Effector memory CD4-positive, alpha-beta T cell (primary cell): ENCODE measurements around the gene H2AZ1.
A peak's percentile ranks its signal among the peaks of the same experiment; 100 is the strongest.

Experiments
- DNase-seq, 3 donors: peaks; one replicate each; pipeline ENCODE4 v3.0.0-alpha.2; 2020
- H3K27ac ChIP-seq: 2 replicates; pipeline ENCODE4 v1.7.0; 2013; ENCODE audit warnings: mild to moderate bottlenecking, low read length, moderate library complexity; ENCODE audit not compliant: insufficient read depth, poor library complexity, severe bottlenecking
- H3K27me3 ChIP-seq: replicated peaks from 2 replicates; pipeline ENCODE4 v1.7.0; 2013; ENCODE audit warnings: mild to moderate bottlenecking, low read length; ENCODE audit not compliant: insufficient read depth, control insufficient read depth, poor library complexity, severe bottlenecking
- H3K36me3 ChIP-seq: 2 replicates; pipeline ENCODE4 v1.7.0; 2013; ENCODE audit warnings: mild to moderate bottlenecking, low read length, moderate library complexity; ENCODE audit not compliant: control insufficient read depth, insufficient read depth
- H3K4me1 ChIP-seq: 2 replicates; pipeline ENCODE4 v1.7.0; 2013; ENCODE audit warnings: low read length, mild to moderate bottlenecking; ENCODE audit not compliant: control insufficient read depth, insufficient read depth, poor library complexity, severe bottlenecking
- H3K4me3 ChIP-seq: 2 replicates; pipeline ENCODE4 v1.7.0; 2013; ENCODE audit warnings: low read length, low read depth, mild to moderate bottlenecking; ENCODE audit not compliant: insufficient read depth, poor library complexity, severe bottlenecking
- H3K9me3 ChIP-seq: 2 replicates; pipeline ENCODE4 v1.7.0; 2013; ENCODE audit warnings: mild to moderate bottlenecking, low read length, moderate library complexity; ENCODE audit not compliant: control insufficient read depth

The H2AZ1 gene

DNA sequence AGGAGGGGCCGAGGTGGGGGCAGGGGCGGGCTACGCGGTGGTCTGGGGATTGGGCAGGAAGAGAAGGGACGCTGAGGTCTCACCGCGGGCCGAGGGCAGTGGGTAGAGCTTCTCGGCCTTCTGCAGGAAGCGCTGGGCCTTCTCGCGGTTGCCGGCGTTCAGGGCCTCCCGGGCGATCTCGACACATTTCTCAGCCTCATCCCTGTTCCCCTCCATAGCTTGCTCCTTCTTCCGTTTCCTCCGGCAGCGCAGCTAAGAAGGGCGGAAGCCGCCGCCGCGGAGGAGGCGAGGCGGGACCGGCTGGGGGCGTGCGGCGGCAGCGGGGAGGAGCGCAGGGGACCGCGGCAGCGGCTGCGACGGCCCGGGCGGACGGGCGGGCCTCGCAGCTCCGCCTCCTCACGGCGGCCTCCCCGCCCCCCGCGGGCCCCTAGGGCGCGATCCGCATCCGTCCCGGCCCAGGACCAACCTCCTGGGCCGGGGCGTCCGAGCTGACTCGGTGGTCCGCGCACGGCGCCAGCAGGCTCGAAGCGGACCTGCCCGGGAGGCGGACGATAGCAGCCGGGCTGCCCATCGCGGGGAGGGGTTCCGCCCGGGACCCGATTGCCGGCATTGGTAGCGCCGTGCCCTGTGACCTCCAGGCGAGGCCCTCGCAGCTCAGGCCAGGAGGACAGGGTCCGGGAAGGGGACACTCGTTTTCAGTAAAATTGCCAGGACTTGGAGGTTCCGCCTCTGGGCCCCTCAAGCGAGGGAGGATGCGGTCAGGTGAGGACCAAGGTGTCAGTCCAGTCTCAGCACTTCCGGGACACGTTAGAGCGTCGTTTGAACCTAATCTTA is 3.5 kb downstream of the H2AZ1 start, which contains the start of gene DNAJB14:
Gene DNAJB14 (minus strand): TSS at position 263 of the 834 bp plus-strand sequence. CDS start 47 bp downstream, at position 216.
- H3K36me3 ChIP-seq, result peaks cover 6% of the 10 kb centered on the region
- H3K4me1 ChIP-seq, result peaks cover 34% of the 10 kb centered on the region

DNA sequence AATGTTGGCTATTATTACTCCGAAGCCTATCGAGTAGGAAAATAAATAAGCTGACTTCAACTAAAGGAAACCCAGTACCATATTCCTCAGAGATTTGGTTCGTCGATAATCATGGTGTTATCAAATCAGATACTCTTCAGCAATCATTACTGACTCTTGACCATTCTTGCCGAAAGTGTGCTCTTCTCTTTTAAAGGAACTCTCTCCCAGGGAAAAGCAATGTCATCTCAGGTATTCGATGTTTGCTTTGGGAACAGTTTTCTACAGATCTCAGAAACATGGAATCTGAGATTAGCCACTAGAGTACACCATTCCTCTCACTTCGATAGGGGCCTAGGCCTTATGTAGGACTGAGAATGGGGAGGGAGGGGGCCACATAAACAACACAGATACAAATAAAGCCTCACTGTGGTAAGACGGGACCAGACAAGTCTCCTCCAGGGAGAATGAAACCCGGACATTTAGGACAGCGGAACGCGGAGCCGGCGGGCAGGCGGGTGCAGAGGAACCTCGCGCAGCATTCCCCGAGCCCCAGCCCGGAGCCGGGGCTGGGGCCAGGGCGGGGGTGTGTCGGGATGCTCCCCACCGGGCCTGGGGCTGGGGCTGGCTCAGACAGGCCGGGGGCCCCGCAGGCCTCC is 4.2 kb downstream of the H2AZ1 start:
- H3K27ac ChIP-seq, result peak overlapping the region; percentile 89
- H3K27me3 ChIP-seq, result no peaks in the 10 kb centered on the region
- no peak for DNase-seq
- peaks cover 34% of the 10 kb centered on the region for H3K4me1 ChIP-seq
- H3K4me3 ChIP-seq, result peak overlapping the region; percentile 91
- peaks cover 6% of the 10 kb centered on the region for H3K36me3 ChIP-seq
- no peaks in the 10 kb centered on the region for H3K9me3 ChIP-seq

More for the DNA sequence above, 3.5 kb downstream of the H2AZ1 start, which contains the start of gene DNAJB14:
- H3K27ac ChIP-seq, result peak within 1 kb of the TSS; percentile 89
- no peaks in the 10 kb centered on the region for H3K9me3 ChIP-seq
- H3K27me3 ChIP-seq, result no peaks in the 10 kb centered on the region
- H3K4me3 ChIP-seq, result peak within 1 kb of the TSS; percentile 91
- peak; percentile 73 to 74 (median 74) for DNase-seq

DNA sequence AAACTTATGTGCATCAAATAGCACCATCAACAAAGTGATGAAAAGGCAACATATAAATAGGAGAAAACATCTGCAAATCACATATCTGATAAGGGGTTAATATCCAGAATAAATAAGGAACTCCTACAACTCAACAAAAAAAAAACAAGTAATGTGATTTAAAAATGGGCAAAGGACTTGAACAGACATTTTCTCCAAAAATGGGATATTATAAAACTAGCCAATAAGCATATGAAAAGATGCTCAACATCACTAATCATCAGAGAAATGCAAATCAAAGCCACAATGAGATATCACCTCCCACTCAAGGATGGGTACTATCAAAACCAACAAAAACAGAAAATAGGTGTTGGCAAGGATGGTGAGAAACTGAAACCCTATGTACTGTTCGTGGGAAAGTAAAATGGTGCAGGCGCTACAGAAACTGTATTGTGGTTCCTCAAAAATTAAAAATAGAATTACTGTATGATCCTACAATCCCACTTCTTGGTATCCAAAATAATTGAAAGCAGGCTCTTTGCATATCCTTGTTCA is 6.1 kb downstream of the H2AZ1 start:
- Histone ChIP-seq H3K36me3 (peaks cover 6% of the 10 kb centered on the region), H3K4me1 (peaks cover 34% of the 10 kb centered on the region), H3K4me3 (no peak overlapping the region), H3K9me3 (no peaks in the 10 kb centered on the region), H3K27ac (no peak overlapping the region), H3K27me3 (no peaks in the 10 kb centered on the region)
- no peak for DNase-seq

DNA sequence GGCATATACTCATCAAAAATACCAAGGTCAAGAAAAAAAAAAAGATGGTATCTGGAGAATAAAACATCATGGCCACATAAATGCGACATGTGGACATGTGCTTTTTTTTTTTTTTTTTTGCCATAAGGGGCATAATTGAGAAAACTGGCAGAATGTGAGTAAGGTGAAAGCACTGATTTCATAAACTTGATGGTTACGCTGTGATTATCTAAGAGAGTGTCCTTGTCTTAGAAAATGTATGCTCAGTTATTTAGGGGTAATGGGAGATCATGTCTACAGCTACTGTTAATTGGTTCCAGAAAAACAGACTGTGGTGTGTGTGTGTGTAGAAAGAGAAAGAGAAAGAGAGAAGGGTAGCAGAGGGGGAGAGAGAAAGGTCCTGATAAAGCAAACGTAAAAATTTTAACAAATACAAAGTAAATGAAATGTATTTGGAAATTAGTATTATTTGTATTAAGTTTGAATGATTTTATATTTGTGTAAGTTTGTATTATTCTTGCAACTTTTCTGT is 11.8 kb downstream of the H2AZ1 start:
- no peak overlapping the region for H3K27ac ChIP-seq
- peaks cover 8% of the 10 kb centered on the region for H3K4me1 ChIP-seq
- no peaks in the 10 kb centered on the region for H3K36me3 ChIP-seq
- no peak overlapping the region for H3K4me3 ChIP-seq
- no peak for DNase-seq
- no peaks in the 10 kb centered on the region for H3K27me3 ChIP-seq
- H3K9me3 ChIP-seq, result no peaks in the 10 kb centered on the region

DNA sequence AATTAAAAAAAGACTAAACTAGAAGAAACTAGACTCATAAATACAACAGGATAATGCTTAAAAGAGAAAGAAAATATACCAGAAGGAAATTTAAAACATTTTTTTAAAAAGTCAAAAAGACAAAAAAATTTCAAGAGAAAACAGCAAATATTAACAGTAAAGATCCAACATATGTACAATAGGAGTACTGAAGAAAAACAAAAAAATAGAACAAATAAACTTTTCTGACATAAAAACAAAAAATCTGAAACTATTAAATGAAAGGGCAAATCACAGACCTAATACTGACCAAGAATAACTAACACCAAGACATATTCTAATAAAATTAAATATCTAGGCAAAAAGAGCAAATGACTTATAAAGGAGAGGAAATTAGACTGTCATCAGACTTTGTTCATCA is 15.2 kb downstream of the H2AZ1 start:
- H3K36me3 ChIP-seq, result no peaks in the 10 kb centered on the region
- no peaks in the 10 kb centered on the region for H3K27me3 ChIP-seq
- no peak overlapping the region for H3K27ac ChIP-seq
- H3K9me3 ChIP-seq, result no peaks in the 10 kb centered on the region
- H3K4me1 ChIP-seq, result peaks cover 5% of the 10 kb centered on the region
- H3K4me3 ChIP-seq, result no peak overlapping the region
- DNase-seq, result no peak

DNA sequence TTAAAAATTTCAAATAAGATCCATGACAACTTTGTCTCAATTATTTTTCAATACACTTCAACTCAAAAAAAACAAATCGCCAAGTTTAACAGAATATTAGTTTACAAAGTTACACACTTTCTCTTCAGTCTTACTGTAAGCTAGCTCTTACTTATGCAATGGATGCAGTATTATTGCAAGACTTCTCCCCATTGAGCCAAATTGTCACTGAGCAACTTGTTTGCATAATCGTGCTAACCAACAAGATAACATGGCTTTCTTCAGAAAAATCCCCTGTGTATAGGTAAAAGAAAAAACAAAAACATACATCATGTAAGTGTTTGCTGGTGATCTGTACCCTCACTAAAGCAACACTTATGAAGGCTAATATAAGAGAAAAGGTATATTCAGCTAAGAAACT is 22.5 kb downstream of the H2AZ1 start:
- Histone ChIP-seq H3K9me3 (no peaks in the 10 kb centered on the region), H3K4me1 (no peaks in the 10 kb centered on the region), H3K36me3 (peaks cover 14% of the 10 kb centered on the region), H3K27ac (no peak overlapping the region), H3K27me3 (no peaks in the 10 kb centered on the region), H3K4me3 (no peak overlapping the region)
- no peak for DNase-seq

DNA sequence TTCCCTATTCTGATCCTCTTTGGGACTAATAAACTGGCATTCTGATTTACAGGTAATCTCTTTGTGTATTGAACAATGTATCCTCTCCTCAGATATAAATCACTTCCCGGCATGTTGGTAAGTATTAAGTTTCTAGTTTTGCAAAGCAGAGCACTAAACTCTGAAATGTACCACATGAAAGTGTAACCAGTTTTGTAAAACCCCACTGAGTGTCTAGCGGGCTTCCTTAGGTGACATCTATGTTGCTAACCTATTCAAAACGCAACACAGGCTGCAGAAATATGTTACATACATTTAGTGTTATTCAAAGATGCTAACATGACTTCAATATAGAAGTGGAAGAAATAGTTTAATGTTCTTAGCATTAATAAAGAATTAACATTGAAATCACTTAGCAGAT is 28.9 kb downstream of the H2AZ1 start:
- Histone ChIP-seq H3K27ac (no peak overlapping the region), H3K27me3 (no peaks in the 10 kb centered on the region), H3K4me3 (no peak overlapping the region), H3K9me3 (no peaks in the 10 kb centered on the region), H3K36me3 (peaks cover 34% of the 10 kb centered on the region), H3K4me1 (peaks cover 2% of the 10 kb centered on the region)
- no peak for DNase-seq

DNA sequence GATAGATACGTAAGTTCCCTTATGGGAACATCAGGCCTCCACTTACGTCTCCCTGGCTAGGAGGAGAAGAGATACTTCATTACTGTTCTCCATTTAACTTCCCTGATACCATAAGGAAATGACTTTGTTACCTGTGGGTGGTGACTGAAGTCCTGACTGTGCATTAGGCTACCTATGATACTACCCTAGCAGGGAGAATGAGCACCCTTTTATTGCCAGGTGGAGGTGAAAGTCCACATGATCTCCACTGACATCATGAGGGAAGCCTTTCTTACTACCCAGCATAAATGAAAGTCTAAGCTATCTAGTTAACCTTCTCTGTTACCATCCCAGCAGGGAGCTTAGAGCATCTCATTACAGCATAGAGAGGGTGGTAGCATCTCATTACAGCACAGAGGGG is 31.4 kb downstream of the H2AZ1 start:
- no peaks in the 10 kb centered on the region for H3K9me3 ChIP-seq
- no peak for DNase-seq
- H3K36me3 ChIP-seq, result peaks cover 25% of the 10 kb centered on the region
- no peak overlapping the region for H3K4me3 ChIP-seq
- H3K27ac ChIP-seq, result no peak overlapping the region
- no peaks in the 10 kb centered on the region for H3K27me3 ChIP-seq
- H3K4me1 ChIP-seq, result peaks cover 3% of the 10 kb centered on the region

DNA sequence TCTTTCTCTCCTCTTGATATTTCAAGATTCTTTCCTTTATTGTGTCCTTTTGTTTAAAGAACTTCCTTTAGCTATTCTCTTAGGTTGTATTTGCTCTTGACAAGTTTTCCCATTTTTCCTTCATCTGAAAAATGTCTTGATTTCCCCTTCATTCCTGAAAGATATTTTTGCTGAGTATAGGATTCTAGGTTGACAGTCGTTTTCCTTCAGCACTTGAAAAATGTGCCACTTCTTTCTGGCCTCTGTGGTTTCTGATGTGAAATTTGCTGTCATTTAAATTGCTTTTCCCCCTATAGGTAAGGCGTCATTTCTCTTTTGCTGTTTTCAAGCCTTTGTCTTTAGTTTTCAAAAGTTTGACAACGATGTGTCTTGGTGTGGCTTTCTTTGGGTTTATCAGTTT is 32.5 kb downstream of the H2AZ1 start:
- H3K4me1 ChIP-seq, result peaks cover 3% of the 10 kb centered on the region
- no peak for DNase-seq
- H3K27me3 ChIP-seq, result no peaks in the 10 kb centered on the region
- no peak overlapping the region for H3K27ac ChIP-seq
- peaks cover 24% of the 10 kb centered on the region for H3K36me3 ChIP-seq
- H3K9me3 ChIP-seq, result no peaks in the 10 kb centered on the region
- H3K4me3 ChIP-seq, result no peak overlapping the region

DNA sequence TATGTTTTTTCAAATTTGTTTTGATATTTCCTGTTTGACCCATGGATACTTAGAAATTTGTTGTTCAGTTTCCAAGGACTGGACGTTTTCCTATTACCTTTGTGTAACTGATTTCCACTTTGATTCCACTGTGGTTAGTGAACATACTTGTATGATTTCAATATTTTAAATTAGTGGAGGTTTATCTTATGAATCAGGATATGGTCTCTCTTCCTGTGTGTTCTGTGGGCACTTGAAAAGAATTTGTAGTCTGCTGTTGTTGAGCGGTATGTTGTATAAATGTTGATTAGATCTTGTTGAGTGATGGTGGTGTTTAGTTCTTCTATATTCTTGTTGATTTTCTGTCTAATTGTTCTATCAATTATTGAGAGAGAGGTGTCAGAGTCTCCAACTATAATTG is 34.6 kb downstream of the H2AZ1 start:
- DNase-seq, result no peak
- Histone ChIP-seq H3K4me3 (no peak overlapping the region), H3K36me3 (peaks cover 22% of the 10 kb centered on the region), H3K27ac (no peak overlapping the region), H3K9me3 (no peaks in the 10 kb centered on the region), H3K4me1 (peaks cover 3% of the 10 kb centered on the region), H3K27me3 (no peaks in the 10 kb centered on the region)
